K562 (cell line): Measurements from ENCODE around the gene PIP5K1B. TPM values are rescaled to one million over a fixed set of nuclear protein-coding genes. Genes with fewer than 3 reads are reported as not detected.
A peak's percentile ranks its signal among the peaks of the same experiment; 100 is the strongest.

ENCODE experiments used
- ATAC-seq: fragments of 200-7000 bp; cut with Tn5 transposase; 3 replicates; pipeline ENCODE4 v1.9.1; 2020; ENCODE audit warnings: moderate library complexity
- BruUV-seq: library from RNA; stranded (reverse); fragments of 400-500 nt; replicated peaks from 2 replicates; lab custom pipeline; 2021; lab: Mats Ljungman, UMichigan
- CTCF ChIA-PET: fragments of 300-600 bp; formaldehyde crosslinking; extraction: SDS; loops from one replicate; lab custom pipeline; 2021; ENCODE audit warnings: low intra/inter-chr PET ratio; lab: Yijun Ruan, JAX
- POLR2A ChIA-PET: fragments of 300-600, 350-650 bp; sonication (Branson Sonifier 250); formaldehyde crosslinking; extraction: SDS; loops from one replicate; lab custom pipeline; 2021; ENCODE audit warnings: antibody characterized with exemption, inconsistent platforms; lab: Yijun Ruan, JAX
- DNase-seq, 4 experiments: peaks; one replicate each; pipeline versions ENCODE4 v3.0.0 to v3.0.0-alpha.2; 2011 to 2018; ENCODE audit warnings: low spot score in 3 of 4, mixed read lengths in 3 of 4; ENCODE audit errors: extremely low read depth in 1 of 4
- FAIRE-seq: peaks from 2 replicates; lab custom pipeline; 2011; peaks lifted over from hg19 to GRCh38; lab: Jason Lieb, UNC
- H2AFZ ChIP-seq: 2 replicates; pipeline ENCODE4 v1.6.0; 2011; ENCODE audit warnings: low read depth, low read length, control low read depth, inconsistent platforms
- H3K27ac ChIP-seq: fragments of 200-600 bp; 3 replicates; pipeline ENCODE4 v1.8.0; 2011; ENCODE audit warnings: low read depth, mild to moderate bottlenecking, control low read depth, inconsistent platforms, low read length, moderate library complexity, mixed read lengths; ENCODE audit errors: extremely low read depth
- H3K27me3 ChIP-seq, 2 experiments: fragments of 300-600 bp in 1 of 2; 2 replicates in 1 of 2; 3 replicates in 1 of 2; pipeline versions ENCODE4 v1.6.0 to v1.8.0; 2011; ENCODE audit warnings: inconsistent platforms in 2 of 2, low read length in 2 of 2, mild to moderate bottlenecking in 1 of 2, mixed read lengths in 1 of 2, moderate library complexity in 1 of 2; ENCODE audit not compliant: control insufficient read depth in 2 of 2, insufficient read depth in 2 of 2
- H3K36me3 ChIP-seq: fragments of 300-600 bp; 3 replicates; pipeline ENCODE4 v1.8.0; 2011; ENCODE audit warnings: mild to moderate bottlenecking, low read length, inconsistent platforms; ENCODE audit not compliant: control insufficient read depth, insufficient read depth
- H3K4me1 ChIP-seq, 2 experiments: fragments of 200-600 bp in 1 of 2; replicated peaks in 1 of 2; 2 replicates in 1 of 2; 3 replicates in 1 of 2; pipeline versions ENCODE4 v1.5.1 to v1.8.0; 2011; ENCODE audit warnings: inconsistent platforms in 2 of 2, low read length in 2 of 2, mild to moderate bottlenecking in 1 of 2, mixed read lengths in 1 of 2, moderate library complexity in 1 of 2; ENCODE audit not compliant: control insufficient read depth in 2 of 2, insufficient read depth in 2 of 2
- H3K4me2 ChIP-seq: 2 replicates; pipeline ENCODE4 v1.6.1; 2011; ENCODE audit warnings: low read length, control low read depth, inconsistent platforms, mixed read lengths; ENCODE audit not compliant: insufficient read depth
- H3K4me3 ChIP-seq: fragments of 200-600 bp; sonication (generic), shearing (Covaris generic); 2 replicates; pipeline ENCODE4 v1.5.1; 2016; ENCODE audit warnings: control low read depth, inconsistent platforms
- H3K79me2 ChIP-seq: fragments of 200-600 bp; 3 replicates; pipeline ENCODE4 v1.8.0; 2011; ENCODE audit warnings: low read length, inconsistent platforms; ENCODE audit not compliant: control insufficient read depth, insufficient read depth
- H3K9ac ChIP-seq, 2 experiments: 2 replicates each; pipeline versions ENCODE4 v1.6.0 to v1.6.1; 2011; ENCODE audit warnings: low read depth in 2 of 2, low read length in 2 of 2, control low read depth in 1 of 2, inconsistent platforms in 1 of 2, mild to moderate bottlenecking in 1 of 2, mixed read lengths in 1 of 2; ENCODE audit not compliant: insufficient read depth in 1 of 2
- H3K9me1 ChIP-seq: one replicate; pipeline ENCODE4 v1.6.0; 2011; ENCODE audit warnings: inconsistent platforms, mild to moderate bottlenecking, low read length, moderate library complexity; ENCODE audit not compliant: control insufficient read depth, insufficient read depth
- H3K9me3 ChIP-seq: replicated peaks from 2 replicates; pipeline ENCODE4 v1.5.1; 2011; ENCODE audit warnings: low read depth, low read length, inconsistent platforms; ENCODE audit not compliant: control insufficient read depth, insufficient read depth
- H4K20me1 ChIP-seq: replicated peaks from 2 replicates; pipeline ENCODE4 v1.6.1; 2011; ENCODE audit warnings: low read length, inconsistent platforms, mixed read lengths; ENCODE audit not compliant: control insufficient read depth, insufficient read depth
- PURB ChIP-seq: sonication (generic); formaldehyde crosslinking; IDR thresholded peaks from 2 replicates; pipeline ENCODE4 v1.9.0; 2021; ENCODE audit warnings: low read depth, mild to moderate bottlenecking, missing genetic modification reagents
- RBM25 ChIP-seq: fragments of 200-400 bp; formaldehyde crosslinking; IDR thresholded peaks from 2 replicates; pipeline ENCODE4 v1.6.1; 2018; ENCODE audit warnings: low read length, low read depth, moderate library complexity; ENCODE audit not compliant: severe bottlenecking
- TCF7L2 ChIP-seq: fragments of 150-350 bp; IDR thresholded peaks from 2 replicates; pipeline ENCODE4 v1.6.1; 2016; ENCODE audit warnings: low read depth, mild to moderate bottlenecking, low read length, moderate library complexity
- WGBS: fragments of 100-300 bp; shearing (Covaris generic); methylation state at CpG from one replicate; pipeline ENCODE4 v1.1.6; 2016; ENCODE audit warnings: low coverage, mixed read lengths; ENCODE audit not compliant: insufficient coverage; ENCODE audit errors: missing lambda C conversion rate; 5-methylcytosine and 5-hydroxymethylcytosine counted together
- in situ Hi-C: fragments of 300-500 bp; cut with MboI; formaldehyde crosslinking; loops from 4 replicates; pipeline ENCODE4 v1.15.0; 2018; ENCODE audit warnings: inconsistent platforms, mixed read lengths
- intact Hi-C: fragments of 100-400 bp; cut with micrococcal nuclease; formaldehyde crosslinking; loops from 2 replicates; pipeline ENCODE4 v1.14.2; 2022
- polyA plus RNA-seq, 8 experiments: library from polyadenylated mRNA; depleted of rRNA in 4 of 8; stranded (reverse) in 5 of 8; unstranded in 3 of 8; fragments of >200 nt; fragmentation: Nextera tagmentation in 2 of 8; fragmentation: Illumina TruSeq in 1 of 8; extraction: Ambion mirVana in 2 of 8; extraction: Trizol in 1 of 8; gene quantifications; 2 replicates each; pipeline versions ENCODE4 v1.2.1 to v1.2.3, GENCODE V29; 2011 to 2014; ENCODE audit warnings: inconsistent platforms in 1 of 8, missing spikeins in 1 of 8
- total RNA-seq, 7 experiments: library from RNA; depleted of rRNA in 6 of 7; stranded (reverse); fragments of >200 nt in 6 of 7; fragmentation: Illumina TruSeq in 2 of 7; extraction: Trizol in 2 of 7; gene quantifications; 2 replicates each; pipeline versions ENCODE4 v1.2.1 to v1.2.3, GENCODE V29; 2011 to 2021; ENCODE audit warnings: low replicate concordance in 1 of 7
- TF ChIP-seq, protein P1 (sequence below): fragments of 450-650 bp; IDR thresholded peaks from 2 replicates; pipeline ENCODE4 v1.6.1; 2018; ENCODE audit warnings: mild to moderate bottlenecking, low read depth; ENCODE audit not compliant: partially characterized antibody
- TF ChIP-seq, protein P2 (sequence below): sonication (generic); IDR thresholded peaks from 2 replicates; pipeline ENCODE4 v1.6.1; 2016

The PIP5K1B gene
- total and polyA plus RNA-seq, 9 of the 15 experiments (the other 6 are each of a cell fraction or from before 2014, with no cell fraction given), result 3.1 to 12.9 (median 7.4) TPM

DNA sequence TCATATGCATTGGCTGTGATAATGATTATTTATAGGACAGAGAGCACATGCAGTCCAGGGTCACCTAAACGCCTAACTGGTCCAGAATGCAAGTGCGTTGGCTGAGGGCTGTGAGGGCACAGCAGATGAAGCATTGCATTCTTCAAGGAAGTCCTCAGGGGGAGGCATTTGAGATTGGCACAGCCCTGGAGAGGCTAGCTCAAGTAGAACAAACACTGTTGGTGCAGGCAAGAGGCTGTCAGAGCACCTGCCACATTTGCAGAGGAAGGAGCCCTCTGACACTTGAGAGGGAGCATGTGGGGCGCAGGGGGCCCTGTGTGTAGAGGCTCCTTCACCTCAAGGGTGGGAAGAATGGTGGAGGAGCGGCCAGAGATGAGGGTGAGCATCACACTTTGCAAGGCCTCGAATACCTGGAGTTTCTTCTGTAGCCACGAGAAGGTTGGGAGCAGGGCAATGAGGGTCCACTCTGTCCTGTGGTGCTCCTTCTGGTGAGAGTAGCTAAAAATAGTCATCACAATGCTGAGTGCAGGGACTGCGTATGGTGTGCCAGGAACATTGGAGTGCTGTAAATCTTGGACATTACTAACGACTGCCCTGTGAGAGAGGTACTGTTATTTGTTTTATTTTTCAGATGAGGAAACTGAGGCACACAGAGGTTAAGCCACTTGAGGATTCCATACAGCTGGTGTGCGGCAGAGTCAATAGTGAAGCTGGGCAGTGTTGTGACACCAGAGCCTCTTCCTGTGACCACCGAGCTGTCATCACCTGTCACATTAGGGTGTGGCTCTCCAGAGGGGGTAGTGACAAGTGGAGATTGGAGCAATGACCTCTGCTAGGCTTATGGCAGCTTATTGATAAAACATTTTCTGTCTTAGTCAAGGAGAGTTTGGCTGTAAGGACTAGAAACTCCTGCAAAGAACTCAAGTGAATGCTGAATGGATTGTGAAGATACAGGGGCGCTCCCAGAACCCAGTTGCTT lies 100.2 kb downstream of the PIP5K1B start (continued):
- no peak for TF ChIP-seq PURB
- TF ChIP-seq, protein P1, sequence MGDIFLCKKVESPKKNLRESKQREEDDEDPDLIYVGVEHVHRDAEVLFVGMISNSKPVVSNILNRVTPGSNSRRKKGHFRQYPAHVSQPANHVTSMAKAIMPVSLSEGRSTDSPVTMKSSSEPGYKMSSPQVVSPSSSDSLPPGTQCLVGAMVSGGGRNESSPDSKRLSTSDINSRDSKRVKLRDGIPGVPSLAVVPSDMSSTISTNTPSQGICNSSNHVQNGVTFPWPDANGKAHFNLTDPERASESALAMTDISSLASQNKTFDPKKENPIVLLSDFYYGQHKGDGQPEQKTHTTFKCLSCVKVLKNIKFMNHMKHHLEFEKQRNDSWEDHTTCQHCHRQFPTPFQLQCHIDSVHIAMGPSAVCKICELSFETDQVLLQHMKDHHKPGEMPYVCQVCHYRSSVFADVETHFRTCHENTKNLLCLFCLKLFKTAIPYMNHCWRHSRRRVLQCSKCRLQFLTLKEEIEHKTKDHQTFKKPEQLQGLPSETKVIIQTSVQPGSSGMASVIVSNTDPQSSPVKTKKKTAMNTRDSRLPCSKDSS, result no peak

DNA sequence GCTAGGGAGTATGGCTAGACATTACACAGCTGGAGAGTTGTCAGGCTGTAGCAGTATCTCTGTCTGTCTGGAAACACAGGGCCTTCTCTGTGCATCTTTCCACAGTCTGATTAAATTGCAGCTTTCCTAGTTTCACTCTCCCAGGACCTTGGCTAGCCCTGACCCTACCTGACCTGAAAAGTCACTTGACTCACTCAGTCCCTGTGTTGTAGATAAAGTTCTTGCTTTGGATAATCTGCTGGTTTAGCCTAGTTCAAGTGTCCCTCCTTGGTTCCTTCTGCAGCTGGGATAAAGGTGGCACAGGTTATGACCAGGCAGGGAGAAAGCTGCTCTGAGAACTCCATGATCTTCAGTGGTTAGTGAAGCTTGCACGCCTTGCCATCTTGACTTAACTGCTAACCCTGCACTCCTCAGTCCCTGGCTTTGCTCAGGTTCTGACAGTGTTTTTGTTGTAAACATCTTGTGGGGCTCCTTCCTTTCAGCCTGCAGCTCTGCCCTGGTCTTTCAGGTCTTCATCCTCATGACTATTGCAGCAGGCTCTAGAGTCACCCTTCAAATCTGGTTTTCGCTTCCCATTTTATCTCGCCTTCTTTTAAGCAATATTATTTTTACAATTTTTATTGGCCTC lies 101.0 kb downstream of the PIP5K1B start:
- H3K4me2 ChIP-seq, result peak overlapping the region; percentile 11; the same call in 1 of the 2 replicates
- intact Hi-C loops, result no loop called here
- no peak overlapping the region; a peak in 1 of 4 replicates for H3K9ac ChIP-seq
- H4K20me1 ChIP-seq, result peaks cover 17% of the 10 kb centered on the region
- H3K27me3 ChIP-seq, result no peaks in the 10 kb centered on the region
- no TSS peak for BruUV-seq
- H2AFZ ChIP-seq, result no peak overlapping the region
- DNase-seq (peak in 1 of 4 experiments; percentile 29), FAIRE-seq (peak; percentile 6), ATAC-seq (peak; percentile 48)
- H3K36me3 ChIP-seq, result no peaks in the 10 kb centered on the region
- ChIA-PET POLR2A (no interaction called here), CTCF (no interaction called here)
- H3K4me3 ChIP-seq, result no peak overlapping the region
- H3K9me1 ChIP-seq, result peaks cover 5% of the 10 kb centered on the region
- in situ Hi-C loops, result no loop called here
- H3K9me3 ChIP-seq, result no peaks in the 10 kb centered on the region
- H3K4me1 ChIP-seq, result peaks cover 9 to 10% of the 10 kb centered on the region in 2 experiments; a peak in 2 of 5 replicates
- WGBS, result 93% methylated on average over 3 of the region's 3 CpGs
- H3K27ac ChIP-seq, result no peak overlapping the region
- no peaks in the 10 kb centered on the region; the same call in 1 of the 3 replicates for H3K79me2 ChIP-seq
- TF ChIP-seq TCF7L2, result no peak
- TF ChIP-seq, protein P2, sequence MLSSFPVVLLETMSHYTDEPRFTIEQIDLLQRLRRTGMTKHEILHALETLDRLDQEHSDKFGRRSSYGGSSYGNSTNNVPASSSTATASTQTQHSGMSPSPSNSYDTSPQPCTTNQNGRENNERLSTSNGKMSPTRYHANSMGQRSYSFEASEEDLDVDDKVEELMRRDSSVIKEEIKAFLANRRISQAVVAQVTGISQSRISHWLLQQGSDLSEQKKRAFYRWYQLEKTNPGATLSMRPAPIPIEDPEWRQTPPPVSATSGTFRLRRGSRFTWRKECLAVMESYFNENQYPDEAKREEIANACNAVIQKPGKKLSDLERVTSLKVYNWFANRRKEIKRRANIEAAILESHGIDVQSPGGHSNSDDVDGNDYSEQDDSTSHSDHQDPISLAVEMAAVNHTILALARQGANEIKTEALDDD, result peak; percentile 80
- no peak for TF ChIP-seq RBM25
